Myocyte (in vitro differentiated cells): ENCODE measurements around the gene GPR35. TPM values are rescaled to one million over a fixed set of nuclear protein-coding genes. Genes with fewer than 3 reads are reported as not detected.
A peak's percentile ranks its signal among the peaks of the same experiment; 100 is the strongest.

ENCODE experiments used
- DNase-seq: peaks from one replicate; pipeline ENCODE4 v3.0.0-alpha.2; 2012; ENCODE audit warnings: low read depth
- polyA plus RNA-seq: library from polyadenylated mRNA; unstranded; fragments of >200 nt; gene quantifications from one replicate; pipeline ENCODE4 v1.2.1, GENCODE V29; 2012; ENCODE audit warnings: missing spikeins
- total RNA-seq: library from RNA; depleted of rRNA; stranded (reverse); fragments of >200 nt; gene quantifications from 2 replicates; pipeline ENCODE4 v1.2.3, GENCODE V29; 2014

Gene GPR35, protein sequence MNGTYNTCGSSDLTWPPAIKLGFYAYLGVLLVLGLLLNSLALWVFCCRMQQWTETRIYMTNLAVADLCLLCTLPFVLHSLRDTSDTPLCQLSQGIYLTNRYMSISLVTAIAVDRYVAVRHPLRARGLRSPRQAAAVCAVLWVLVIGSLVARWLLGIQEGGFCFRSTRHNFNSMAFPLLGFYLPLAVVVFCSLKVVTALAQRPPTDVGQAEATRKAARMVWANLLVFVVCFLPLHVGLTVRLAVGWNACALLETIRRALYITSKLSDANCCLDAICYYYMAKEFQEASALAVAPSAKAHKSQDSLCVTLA
- total RNA-seq = 0.56 and 1.7 TPM in 2 replicates
- polyA plus RNA-seq = 1.9 TPM

DNA sequence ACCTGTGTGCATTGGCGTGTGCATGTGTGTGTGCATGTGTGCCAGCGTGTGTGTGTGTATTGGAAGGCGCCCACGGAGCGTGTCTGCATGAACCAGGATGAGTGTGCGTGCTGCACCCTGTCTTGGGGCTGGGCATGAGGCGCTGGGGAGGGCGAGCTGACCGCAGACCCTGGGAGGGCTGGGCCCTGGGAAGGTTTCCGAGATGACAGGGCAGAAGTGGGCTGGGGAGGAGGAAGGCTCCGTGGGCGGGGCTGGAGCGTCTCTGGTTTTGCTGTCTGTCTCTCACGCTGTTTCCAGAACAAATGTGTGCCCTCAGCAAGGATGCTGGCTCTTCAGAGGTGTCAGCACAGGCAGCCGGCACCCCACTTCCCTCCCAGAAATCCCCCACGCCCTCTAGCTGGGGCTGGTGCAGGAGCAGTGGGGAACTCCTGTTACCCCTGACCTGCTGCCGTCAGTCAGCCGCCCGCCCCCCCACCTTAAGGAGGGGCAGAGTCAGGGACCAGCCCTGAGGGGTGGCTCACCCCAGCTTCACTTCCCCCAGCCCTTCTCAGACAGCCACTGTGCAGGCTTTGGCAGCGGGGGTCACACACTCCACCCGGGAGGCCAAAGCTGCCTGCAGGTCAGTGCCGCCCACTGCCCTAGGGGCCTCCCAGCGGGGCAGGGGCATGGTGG lies at the start of gene GPR35:
GPR35 (plus strand) TSS at position 531 of the 672 bp plus-strand sequence. CDS start 4,473 bp downstream, outside the sequence.
- DNase-seq = peak; percentile 47

DNA sequence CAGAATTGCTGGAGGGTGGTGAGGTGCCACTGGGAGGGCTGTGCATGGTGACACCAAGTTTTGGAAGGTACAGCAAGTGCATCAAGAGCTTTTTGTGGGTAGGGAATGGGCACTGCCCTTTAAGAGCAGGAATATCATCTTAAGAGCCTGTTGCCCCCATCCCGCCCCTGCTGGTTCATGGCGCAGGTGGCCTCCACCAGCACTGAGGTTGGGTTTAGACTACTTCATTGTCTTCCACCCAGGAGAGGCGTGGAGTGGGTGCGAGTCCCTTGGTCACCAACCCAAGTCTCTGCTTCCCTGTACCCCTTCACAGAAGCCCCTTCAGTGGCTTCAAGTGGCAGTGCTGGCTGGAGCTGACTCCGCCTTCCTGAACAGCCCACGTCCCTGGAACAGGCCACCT lies 49.2 kb upstream of the GPR35 start:
- no peak for DNase-seq

DNA sequence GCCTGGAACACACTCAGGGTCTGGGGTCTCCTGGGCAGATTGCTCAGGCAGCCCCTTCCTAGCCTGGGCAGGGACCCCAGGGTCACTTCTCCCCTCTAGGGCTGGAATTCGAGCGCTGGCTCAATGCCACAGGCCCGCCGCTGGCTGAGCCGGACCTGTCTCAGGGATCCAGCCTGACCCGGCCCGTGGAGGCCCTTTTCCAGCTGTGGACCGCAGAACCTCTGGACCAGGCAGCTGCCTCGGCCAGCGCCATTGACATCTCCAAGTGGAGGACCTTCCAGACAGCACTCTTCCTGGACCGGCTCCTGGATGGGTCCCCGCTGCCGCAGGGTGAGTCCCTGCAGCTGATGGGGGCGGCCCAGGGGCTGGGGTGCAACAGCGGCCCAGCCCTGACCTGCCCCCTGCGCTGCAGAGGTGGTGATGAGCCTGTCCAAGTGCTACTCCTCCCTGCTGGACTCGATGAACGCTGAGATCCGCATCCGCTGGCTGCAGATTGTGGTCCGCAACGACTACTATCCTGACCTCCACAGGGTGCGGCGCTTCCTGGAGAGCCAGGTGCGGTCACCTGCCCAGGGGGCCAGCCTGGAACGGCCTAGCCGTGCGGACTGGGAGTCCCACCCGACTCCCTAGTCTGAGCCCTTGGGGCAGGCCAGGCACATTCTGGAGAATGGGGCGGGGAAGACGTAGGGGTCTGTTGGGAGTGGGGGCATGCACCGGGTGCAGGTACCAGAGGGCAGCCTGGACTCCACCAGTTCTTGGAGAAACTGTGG lies 48.7 kb upstream of the GPR35 start:
- DNase-seq = no peak

DNA sequence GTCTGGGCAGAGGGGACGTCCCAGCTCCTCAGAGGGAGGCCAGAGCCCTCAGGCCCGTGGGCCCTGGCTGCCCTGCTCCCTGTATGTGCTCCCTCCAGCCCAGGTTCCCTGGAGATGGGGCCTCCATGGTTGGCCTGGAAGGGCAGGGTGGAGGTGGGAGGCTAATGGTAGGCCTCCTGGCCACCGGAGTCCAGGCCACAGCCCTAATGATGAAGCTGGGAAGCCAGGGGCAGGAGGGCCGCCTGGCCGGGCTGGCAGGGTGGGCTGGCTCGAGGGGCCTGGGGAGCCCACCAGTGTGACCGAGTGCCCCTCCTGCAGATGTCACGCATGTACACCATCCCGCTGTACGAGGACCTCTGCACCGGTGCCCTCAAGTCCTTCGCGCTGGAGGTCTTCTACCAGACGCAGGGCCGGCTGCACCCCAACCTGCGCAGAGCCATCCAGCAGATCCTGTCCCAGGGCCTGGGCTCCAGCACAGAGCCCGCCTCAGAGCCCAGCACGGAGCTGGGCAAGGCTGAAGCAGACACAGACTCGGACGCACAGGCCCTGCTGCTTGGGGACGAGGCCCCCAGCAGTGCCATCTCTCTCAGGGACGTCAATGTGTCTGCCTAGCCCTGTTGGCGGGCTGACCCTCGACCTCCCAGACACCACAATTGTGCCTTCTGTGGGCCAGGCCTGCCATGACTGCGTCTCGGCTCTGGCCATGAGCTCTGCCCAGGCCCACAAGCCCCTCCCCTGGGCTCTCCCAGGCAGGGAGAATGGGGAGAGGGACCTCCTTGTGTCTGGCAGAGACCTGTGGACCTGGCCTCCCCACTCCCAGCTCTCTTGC lies 47.8 kb upstream of the GPR35 start:
- no peak for DNase-seq

DNA sequence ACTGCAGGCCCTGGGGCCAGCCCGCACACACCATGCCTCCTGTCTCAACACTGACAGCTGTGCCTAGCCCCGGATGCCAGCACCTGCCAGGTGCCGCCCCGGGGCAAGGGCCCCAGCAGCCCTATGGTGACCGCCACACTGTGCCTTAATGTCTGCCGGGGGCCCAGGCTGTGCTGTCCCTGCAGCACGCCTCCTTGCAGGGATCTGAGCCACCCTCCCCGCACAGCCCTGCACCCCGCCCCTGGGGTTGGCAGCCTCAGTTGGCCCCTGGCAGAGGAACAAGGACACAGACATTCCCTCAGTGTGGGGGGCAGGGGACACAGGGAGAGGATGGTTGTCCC lies 47.2 kb upstream of the GPR35 start:
- DNase-seq = no peak

DNA sequence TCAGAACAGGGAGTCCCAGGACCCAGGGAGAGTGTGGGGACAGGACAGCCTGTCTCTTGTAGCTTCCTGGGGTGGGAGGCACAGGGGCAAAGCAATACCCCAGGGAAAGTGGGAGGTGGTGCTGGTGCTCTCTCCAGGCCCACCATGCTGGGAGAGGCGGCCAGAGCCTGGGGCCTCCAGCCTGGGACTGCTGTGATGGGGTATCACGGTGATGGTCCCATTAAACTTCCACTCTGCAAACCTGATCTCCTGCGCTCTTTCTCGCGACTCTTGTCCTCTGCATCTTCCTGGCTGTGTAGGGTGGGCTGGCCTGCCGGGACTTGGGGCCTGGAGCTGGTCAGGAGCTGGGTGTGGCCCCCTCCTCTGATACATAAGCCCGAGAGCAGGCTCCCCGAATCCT lies 46.8 kb upstream of the GPR35 start:
- no peak for DNase-seq

DNA sequence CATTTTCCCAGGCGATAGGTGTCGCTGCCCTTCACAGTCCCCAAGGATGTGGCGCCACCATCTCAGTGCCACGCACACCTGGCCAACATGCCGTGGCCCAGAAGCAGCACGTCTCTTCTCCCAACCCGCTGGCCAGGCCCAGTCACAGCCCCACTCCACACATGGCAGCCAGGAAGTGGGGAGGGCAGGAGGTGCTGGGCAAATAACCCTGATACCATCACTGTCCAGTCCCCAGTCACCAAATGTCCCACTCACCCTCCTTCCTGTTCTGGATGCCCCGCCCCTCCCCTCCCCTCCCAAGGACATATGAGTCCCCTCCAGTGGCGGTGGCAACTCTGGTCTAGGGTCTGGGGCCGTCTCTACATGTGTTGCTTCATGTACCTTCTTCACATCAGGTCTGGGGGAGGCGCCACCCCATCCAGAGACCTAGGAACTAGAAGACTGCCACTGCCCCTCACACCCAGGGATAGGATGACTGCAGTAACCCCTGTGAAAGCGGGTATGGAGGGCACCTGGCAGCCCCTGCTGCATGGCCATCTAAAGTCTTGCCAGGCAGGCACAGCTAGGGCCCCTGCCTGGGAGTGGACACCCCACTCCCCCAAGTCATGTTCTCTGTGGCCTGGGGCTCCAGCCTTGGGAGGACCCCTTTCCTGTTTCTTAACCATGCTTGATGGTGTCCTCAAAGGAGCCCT lies 46.1 kb upstream of the GPR35 start:
- no peak for DNase-seq

DNA sequence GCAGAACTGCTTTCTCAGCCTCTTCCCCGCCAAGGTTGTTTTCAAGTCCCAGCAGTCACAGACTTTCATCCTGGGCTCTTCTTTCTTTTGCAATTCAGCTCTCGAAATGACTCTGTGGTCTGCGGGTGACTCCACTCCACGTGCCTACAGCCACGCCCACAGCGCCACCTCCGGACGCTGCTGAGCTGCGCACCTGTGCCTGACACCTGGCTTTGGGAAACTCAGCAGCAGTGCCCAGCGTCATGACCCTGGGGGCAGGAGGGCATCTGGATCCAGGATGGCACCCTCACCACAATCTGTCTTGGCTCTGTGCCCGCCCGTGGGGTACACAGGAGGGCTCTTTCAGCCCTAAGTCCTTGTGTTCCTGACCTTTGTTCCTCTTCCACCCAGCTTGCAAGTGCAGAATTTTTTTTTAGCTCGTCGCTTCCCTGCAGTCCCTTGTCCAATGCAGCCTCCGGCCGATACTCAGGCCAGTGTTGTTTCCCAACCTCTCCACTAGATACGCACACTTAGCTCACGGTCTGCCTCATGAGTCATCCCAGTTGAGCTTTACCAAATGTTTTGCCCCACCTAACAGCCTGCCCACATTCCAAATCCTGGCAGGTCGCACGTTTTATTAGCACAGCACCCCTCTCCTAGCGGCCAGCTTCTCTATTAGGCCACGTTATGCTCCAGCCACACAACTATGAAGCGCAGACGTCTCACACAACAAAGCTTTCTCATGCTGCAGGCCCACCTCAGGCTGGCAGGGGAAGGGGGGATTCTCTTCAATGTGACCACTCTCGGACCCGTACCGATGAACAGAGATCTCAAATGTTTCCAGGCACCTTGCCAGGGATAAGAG lies 45.3 kb upstream of the GPR35 start:
- peak; percentile 92 for DNase-seq

DNA sequence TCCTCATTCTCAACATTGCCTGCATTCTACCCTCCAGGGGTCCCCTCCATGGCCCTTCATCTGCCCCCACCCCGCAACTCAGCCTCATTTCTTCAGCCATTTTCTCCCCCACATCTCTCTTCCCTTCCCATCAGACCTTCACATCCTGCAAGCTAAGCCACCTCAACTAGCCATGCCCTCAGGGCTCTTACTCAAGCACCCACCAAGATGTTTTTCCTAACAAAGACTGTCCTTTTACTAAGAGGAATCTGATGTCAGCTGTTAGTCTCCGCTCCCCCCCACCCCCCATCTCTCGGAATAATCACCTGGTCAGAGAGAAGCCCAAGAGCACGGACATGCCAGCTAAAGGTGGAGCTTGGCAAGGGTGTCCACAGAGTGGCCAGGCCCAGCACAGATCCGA lies 43.5 kb upstream of the GPR35 start:
- DNase-seq = no peak

DNA sequence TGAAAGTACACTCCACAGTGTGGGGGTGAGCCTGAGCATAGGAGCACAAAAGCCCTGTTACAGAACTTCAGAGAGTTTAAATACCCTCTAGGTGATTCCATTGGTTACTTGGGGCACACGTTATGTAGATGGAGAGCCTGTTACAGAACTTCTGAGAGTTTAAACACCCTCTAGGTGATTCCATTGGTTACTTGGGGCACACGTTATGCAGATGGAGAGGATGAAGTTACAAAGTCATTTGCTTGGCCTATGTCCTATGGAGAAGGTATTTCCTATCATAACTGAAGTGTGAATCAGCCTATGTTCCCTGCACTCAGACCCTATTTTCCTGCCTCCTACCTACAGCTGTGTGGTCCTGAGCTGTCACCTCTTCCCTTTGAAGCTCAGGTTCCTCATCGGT lies 42.5 kb upstream of the GPR35 start:
- no peak for DNase-seq

DNA sequence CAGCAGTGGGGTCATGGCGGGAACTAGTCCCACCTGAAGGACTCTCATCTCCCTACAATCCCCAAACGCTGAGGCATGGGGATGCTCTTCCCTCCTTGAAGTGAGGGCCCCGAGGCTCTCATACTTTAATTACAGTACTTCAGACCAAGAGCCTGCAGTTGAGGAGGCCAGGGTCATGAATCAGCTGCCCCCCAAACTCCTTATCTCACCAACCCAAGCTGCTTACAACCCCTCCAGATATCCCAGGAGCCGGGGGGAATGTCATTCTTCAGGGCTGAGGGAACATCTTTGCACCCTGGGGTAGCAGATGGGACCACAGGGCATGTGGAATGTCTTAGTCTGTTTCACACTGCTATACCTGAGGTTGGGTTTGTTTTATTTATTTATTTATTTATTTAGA lies 41.5 kb upstream of the GPR35 start:
- no peak for DNase-seq

DNA sequence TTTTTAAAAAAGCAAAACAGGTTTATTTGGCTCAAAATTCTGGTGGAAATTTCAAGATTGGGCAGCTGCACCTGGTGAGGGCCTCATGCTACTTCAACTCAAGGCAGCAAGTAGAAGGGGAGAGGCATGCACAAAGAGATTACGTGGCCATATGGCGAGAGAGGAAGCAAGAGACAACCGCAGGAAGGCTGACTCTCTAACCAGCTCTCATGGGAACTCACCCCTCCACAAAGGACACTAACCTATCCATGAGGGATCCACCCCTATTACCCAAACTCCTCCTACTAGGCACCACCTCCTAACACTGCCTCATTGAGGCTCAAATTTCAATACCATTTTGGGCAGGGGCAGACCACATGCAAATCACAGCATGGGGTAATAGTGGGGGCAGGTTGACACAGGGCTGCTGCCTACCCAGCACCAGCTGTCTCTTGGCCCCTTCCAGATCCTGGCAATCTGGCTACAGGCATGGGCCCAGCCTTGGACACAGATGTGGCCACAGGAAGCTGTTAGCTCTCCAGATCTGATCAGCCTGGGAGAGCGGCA lies 40.7 kb upstream of the GPR35 start:
- peak; percentile 88 for DNase-seq

DNA sequence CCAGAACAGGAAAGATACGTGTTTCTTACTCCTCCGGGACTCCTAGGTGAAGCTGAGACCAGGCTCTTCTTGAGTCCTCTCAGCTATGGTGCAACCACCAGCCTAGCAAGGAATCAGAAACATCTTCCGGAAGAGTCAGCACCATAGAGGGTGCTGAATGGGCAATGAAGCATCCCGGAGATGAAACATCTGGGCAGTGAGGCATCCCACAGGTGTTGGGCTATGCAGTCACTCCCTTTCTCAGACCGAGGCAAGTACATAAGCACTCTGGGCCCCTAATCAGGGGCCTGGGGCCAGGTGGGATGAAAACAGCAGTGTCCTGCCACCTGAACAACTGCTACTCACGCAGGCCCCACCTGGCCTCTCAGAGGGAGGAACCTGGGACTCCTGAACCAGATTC lies 40.2 kb upstream of the GPR35 start:
- DNase-seq = no peak

DNA sequence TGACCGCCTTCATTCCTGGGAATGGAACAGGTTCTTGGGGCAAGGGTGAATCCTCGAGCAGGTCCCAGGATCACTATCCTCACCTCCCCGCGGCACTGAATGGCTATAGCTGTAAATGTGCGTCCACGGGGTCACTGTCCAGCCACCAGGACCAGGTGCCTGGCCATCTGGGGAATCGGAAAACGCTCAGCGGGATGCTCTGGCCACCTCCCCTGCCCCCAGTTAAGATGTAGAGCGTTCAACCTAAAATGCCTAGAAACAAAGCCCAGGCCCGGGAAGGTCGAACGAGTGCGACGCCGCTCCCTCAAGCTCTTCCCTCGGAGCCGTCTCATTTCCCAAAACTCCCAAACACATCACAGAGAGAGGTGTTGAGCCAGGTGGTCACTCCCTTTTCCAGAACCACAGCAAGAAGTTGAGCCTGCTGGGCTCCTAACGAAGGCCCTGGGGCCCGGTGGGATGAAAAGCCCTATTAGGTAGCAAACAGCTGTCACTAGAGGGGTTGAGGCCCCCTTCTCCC lies 39.5 kb upstream of the GPR35 start:
- DNase-seq = no peak

DNA sequence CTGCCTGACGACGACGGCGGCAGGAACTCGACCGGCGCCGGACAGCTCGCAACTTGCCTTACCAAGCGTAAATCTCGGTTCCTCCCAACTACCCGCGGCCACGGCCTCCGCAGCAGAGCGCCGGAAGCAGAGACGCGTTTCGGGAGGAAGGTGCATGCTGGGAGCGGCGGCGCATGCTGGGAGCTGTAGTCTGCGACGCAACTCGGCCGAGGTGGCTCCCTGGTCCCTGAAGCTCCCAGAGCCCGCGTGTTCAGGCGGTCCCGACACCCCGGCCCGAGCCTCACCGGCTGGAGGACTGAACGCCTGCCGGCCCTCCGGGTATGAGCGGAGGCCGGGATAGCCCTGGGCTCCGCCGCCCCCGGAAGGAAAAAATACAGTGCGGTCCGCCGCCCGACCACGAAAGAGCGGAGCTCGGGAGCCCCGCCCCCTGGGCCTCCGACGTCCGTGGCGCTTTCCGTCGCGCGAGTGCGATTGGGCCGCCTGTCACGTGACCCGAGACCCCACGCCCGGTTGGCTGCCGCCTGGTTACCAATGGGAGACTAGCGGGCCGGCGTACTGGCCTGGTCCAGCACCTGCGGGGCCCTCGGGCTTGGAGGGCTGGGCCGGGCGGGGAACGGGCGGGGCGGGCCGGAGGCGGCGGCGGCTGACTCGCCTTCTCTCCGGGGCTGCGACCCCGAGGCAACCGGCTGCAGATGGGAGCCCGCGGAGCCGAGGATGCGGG lies 38.9 kb upstream of the GPR35 start, which contains the start of gene CAPN10:
CAPN10 (plus strand) TSS at position 537 of the 721 bp plus-strand sequence; CDS start at position 715, 178 bp downstream.
- DNase-seq = peak; percentile 97

DNA sequence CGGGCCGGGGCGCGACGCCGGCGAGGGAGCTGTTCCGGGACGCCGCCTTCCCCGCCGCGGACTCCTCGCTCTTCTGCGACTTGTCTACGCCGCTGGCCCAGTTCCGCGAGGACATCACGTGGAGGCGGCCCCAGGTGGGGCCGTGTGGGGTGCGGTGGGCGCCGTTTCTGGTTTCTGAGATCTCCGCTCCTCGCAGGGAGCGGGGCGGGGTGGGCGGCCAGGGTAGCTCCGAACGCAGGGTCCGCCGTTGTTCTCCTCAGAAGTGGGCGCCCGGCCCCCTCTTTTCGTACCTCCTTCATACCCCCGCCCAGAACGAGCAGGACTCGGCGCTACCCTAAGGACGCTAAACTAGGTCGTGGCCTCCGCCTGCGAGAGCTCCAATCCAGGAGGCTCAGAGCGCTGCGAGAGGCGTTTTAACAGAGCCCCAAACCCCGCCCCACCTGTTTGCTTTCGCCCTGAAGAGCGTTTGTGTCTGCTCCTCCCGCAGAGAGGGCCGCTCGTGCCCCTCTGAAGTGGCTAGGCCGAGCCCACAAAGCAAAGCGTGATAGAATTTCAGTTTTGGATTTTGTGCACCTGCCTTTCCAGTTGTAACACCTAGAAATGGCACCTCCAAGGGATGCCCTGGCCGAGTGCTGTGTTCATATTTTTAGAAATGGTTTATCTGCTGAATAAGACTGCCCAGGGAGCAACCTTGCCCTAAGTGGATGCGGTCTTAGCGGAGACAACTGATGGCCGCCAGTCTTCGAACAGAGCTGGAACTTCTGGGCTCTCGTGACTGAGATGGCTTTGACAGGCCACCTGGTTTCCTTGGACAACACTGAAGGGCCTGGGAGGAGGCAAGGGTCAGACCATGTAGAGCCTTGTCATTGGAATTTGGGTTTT lies 38.1 kb upstream of the GPR35 start:
- no peak for DNase-seq

DNA sequence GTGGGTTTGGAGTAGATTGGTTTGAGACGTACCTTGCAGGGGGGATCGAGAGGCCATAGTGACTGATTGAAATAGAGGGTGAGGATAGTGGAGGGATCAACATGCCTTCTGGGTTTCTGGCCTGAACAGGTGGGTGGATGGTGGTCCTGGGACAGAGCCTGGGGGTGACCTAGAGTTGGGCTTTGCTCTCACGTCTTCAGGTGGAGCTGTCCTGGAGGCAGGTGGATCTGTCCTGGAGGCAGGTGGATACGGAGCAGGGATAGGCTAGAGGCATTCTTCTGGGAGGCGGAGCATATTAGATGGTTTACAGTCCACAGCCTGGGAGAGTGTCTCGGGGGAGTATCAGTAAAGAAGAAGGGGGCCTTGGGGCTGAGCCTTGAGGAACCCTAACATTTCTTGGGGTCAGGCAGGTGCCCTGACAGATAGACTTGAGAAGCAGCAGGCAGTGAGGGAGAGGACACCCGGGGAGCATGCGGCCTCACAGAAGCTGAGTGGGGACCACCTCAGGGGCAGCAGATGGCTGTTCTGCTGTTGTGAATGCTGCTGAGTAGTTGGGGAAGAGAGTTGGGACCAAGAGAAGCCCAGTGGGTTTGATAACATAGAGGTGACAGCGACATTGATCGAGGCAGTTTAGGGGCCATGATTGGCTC lies 37.1 kb upstream of the GPR35 start:
- DNase-seq = no peak
